Activated CD4-positive, alpha-beta T cell treated with anti-CD3 and anti-CD28 coated beads for 1 hour (primary cell): Measurements from ENCODE around the gene AHCYL2.
"Not testable (repeated sequence)": the region's sequence is repeated elsewhere in the genome, so short reads cannot be mapped to it uniquely, and the experiment has no call there.

Source experiments
- DNase-seq: peaks from one replicate; pipeline ENCODE4 v3.0.0-alpha.2; 2020

Gene AHCYL2

DNA sequence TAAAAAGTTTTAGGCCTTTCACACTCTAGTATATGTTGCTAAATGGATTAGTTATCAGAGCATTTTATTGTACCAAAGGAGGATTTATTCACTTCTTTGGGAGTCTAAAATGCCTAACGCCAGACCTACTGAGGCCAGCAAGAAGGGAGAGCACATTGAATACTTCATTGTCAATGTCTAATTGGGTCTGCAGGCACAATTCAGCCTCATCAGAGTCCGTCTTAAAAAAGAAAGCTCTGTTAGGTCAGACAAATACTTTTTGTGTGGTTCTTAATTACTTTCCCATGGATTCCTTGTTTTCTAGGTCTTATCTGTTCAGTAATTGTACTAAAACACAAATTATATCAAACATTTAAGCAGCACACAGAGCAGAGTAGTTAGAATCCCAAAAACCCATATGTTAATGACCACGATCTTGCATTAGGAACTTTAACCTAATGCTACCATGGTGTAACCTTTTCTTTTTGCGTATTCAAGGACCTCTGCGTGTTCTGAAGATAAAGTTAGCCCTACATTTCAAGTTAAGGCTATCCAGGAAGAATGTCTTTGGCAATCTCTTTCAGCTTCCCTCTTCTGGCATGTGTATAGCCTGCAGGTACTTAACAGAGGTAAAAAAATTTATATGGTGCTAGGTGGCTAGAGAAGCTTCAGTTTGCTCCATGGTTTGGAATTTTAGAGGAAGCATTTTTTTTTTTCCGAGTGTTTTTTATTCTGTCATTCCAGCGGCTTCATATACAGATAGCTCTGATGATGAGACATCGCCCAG, 163.7 kb downstream of the AHCYL2 start:
- DNase-seq, result no peak

DNA sequence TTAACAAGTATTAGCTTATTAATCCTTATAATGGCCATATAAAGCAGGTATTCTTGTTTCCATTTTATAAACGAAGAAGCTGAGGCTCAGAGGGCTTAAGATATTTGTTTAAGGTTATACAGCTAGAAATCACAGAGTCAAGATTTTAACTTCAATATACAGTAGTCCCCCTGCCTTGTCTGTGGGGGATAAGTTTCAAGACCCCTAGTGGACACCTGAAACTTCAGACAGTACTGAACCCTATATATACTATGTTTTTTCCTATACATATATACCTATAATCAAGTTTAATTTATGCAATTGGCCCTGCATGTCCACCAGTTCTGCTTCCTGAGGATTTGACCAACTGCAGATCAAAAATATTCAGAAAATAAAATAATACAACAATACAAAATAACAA, 165.0 kb downstream of the AHCYL2 start:
- no peak for DNase-seq

DNA sequence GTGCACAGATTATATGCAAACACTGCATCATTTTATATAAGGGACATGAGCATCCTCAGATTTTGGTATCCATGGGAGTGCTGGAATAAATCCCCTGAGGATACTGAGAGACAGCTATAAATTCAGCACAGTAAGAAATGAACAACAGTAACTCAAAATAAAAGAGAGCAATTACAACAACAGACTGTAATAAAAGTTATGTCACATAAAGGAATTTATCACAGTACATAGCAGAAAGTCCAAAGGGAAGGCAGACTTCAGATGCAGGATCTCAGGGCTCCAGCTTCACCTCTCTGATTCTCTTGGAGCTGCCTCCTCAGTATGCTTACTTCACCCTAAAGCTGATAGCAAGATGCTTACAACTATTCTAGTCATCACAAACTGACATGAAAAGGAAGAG, 165.5 kb downstream of the AHCYL2 start:
- DNase-seq, result no peak

DNA sequence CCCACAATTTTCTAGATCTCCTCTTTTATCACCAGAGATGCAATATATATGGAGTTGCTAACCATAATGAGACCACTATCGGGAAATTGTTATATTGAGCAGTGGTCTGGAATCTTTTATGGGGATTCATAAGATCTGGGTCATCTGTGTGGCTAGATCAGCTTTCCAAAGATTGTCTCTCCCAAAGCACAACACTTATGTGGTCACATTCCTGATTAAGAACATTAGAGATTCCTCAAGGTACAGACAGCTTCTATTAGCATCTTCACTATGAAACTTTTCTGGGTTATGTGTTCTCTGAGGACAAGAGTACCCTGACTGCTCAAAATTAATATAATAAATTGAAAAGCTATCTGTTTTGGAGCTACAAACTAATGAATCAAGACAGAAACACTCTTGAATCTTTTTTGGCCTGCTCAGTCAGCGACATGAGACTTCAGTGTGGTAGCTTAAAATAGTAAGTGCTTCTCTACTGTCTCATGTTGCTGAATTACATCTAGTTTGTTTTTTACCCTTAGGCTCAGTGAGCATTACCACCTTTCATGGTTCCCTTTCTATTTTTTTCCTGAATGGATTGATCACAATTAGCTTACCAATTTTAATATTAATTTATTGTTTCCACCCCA, 166.8 kb downstream of the AHCYL2 start:
- no peak for DNase-seq

DNA sequence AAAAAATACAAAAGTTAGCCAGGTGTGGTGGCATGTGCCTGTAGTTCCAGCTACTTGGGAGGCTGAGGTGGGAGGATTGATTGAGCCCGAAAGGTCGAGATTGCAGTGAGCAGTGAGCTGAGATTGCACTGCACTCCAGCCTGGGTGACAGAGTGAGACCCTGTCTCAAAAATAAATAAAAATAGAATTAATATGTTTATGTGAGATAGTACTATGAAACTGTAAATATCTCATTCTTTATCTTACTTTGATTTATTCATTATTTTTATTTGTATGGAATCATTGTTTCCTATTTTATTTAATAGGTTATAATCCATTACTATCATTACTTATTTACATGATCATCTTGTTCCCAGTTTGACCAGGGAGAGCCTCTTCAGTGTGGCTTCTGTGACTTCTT, 168.4 kb downstream of the AHCYL2 start:
- no peak for DNase-seq

DNA sequence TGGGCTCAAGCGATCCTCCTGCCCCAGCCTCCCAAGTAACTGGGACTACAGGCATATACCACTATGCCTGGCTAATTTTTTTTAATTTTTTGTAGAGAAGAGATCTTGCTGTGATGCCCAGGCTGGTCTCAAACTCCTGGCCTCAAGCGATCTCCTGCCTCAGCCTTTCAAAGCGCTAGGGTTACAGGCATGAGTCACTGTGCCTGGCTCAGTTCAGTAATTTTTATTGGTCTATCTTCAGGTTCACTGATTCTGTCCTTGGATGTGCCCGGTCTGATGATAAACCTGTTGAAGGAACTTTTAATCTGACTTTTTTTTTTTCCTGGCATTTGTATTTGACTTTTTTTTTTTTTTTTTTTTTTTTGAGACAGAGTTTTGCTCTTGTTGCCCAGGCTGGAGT, 169.3 kb downstream of the AHCYL2 start:
- DNase-seq, result no peak

DNA sequence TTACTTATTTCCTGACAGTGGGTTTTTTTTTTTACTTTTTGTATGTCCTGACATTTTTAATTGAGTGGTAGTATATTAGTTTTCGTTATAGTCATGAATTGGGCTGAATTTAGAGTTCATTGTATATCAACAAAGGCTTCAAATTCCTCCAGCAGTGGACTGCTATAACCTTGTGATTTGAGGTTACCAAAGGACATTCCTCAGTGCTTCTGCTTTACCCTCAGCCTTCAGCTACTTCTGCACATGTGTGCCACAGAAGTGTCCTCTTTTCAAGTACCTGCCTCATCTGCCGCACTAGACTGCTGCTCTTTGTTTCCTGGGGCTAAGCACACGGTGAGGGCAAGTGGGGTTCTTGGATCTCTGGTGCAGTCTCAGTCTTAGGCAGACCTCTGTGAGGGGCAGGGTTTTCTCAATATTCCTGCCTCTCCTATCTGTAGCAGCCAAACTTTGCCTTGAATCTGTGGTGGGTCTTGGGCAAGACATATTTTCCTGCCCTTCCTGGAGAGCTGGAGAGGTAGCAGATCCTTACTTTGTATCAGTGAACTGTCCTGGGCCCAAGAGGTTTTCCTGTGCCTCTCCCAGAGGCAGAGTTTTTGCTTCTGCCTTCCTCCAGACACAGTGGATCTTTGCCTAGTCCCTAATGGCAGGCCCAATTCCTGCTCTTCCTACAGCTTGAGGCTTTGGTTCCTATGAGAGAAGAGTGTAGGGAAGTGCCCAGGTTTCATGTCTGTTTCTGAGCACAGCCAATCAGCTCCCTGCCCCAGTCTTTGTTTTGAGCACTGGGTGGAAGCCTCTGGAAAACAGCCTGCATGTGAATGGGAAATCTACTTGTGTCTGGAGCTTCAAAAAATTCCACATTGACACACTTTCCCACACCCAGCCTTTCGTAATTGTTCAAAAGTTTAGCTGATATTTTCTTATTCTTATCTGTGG, 170.4 kb downstream of the AHCYL2 start:
- DNase-seq, result no peak

DNA sequence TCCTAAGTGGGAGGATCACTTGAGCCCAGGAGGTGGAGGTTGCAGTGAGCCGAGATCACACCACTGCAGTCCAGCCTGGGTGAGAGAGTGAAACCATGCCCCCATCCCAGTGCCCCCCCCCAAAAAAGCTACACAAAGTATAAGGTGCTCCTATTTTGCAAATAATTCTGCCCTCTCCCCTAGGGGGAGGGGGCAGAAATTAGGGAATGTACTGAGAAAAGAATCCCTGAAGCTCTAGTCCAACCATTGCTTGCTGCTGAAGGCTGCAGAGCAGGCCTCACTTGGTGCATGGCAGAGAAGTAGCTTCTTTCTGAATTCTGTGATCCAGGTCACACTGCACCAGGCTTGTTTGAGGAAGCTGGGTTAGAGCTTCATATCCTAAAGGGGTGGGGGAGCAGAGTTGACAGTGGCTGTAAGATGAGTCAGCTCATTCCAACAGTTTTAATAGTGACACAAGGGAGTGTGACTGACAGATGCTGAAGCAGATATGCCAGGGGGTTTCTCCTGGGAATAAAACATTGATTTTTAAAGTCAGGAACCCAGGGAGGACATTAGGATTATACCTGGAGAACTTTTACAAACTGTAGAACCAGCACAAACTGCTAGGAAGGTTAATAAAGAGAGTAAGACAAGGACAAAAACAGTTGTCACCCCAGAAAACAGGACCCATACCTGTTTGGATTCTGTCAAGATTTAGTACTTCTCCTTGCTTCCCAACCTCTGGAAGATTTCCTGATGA, 176.6 kb downstream of the AHCYL2 start:
- DNase-seq, result no peak

DNA sequence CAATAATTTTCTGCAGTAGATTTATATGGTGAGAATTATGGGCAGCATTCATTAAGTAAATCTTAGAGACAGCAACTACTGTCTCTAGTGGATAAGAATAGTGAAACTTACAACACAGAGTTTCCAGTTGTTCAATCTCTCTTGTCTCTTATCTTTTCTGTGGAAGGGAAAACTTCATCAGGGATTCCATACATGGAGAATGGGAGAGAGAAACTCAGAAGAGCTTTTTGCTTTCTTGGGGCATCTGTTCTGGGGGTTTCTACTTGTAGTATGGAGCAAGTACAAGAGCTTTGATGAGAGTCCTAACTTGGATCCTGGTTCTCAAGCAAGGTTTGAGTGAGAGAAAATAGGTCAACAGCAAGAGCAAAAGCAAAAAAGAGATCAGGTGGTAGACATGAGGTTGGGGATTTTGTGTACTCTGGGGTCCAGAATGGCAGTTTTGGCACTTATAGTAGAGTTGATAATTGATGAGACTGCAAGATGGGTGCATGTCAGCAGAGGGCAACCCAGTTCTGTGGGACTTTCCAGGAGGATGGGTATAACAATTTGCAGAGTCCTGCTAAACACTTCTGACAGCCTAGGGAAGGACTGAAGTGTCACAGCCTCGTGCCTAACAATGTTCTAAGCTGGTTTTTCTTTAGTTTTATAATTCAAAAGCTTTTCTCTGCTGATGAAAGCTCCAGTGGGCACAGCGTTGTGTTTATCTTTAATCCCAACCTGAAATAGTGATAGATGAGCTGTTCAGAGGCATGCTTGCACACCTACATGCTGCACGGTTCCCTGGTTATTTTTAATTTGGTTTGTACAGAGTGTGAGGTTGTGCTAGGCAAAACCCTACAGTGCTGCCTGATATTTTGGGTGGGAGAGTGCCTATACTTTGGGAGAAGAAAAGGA, 177.4 kb downstream of the AHCYL2 start:
- DNase-seq, result no peak

DNA sequence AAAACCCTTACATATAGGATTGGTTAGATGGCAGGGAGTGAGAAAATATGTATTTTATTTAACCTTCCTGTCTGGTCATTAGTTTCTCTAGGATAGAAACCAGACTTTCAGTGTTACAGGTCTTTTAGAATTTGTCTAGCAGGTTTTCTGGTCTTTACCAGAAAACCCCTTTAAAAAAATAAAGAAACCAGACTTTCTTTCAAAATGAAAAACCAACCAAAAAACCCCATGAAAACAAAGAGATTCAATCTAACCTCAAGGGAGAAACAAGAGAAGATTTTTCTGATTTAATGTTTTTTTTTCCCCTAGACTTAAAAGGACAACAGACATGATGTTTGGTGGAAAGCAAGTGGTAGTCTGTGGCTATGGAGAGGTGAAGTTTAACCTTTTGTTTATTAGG, 180.7 kb downstream of the AHCYL2 start:
- DNase-seq, result no peak

DNA sequence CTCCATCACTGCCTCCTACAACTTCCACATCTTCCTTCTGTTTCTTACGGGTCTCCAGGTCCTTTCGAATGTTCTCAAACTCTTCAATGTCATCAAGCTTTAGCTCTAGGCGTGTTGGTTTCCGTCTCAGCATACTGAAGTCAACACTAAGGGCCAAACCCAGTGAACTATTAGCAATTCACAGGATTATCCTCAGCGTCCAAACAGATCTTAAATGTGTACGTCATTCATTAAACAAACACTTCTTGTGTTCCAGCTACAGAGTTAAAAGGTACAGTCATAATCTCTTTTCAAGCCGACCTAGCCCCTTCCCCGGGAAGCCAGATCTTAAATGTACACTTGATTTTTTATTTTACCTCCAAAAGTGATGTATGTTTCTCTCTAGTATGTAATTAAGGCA, 185.4 kb downstream of the AHCYL2 start:
- not testable (repeated sequence) for DNase-seq

DNA sequence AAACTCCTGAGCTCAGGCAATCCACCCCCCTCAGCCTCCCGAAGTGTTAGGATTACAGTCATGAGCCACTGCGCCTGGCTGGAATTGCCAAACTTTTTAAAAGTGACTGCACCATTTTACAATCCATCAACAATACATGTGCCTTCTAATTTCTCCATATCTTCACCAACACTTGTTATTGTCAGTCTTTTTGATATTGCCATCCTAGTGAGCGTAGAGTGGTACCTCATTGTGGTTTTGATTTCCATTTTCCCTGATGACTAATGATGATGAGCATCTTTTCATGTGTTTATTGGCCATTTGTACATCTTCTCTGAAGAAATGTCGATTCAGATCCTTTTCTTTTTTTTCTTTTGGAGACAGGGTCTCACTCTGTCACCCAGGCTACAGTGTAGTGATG, 187.7 kb downstream of the AHCYL2 start:
- DNase-seq, result no peak

DNA sequence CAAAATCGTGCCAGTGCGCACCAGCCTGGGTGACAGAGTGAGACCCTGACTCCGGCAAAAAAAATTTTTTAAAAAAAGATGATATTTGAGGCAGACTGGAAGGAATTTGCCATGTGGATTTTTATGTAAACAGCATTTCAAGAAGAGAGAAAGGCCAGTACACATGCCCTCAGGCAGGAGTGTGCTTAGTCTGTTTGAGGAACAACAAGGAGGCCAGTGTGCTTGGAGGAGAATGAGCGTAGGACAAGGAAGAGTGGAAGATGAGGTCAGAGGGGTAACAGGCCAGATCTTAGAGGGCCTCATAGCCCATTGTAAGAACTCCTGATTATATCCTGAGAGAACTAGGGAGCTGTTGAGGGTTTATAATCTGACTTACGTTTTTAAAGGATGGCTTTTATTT, 192.2 kb downstream of the AHCYL2 start:
- DNase-seq, result no peak

DNA sequence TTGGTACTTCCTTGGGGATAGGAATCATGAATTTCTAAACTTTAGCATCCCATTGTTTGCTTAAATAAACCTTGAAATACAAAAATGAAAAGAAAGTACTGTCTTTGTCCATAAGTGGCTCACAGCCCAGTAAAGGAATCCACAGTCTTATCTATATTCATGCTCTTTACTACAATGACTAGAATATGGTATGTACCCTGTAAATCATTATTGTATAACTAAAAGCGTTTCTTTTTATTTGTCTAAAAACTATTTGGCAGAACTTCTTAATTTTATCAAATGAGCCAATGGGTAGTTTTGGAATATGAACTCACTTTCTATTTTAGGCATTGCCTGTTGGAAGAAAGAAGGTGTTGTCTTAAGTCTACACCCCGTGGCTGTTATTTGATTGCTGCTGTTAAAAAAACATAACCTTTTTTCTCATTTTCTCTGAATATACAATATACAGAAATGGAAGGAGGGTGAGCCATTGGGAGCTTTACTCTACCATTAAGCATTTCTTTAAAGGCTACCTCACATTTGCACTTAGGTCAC, 197.0 kb downstream of the AHCYL2 start:
- no peak for DNase-seq

DNA sequence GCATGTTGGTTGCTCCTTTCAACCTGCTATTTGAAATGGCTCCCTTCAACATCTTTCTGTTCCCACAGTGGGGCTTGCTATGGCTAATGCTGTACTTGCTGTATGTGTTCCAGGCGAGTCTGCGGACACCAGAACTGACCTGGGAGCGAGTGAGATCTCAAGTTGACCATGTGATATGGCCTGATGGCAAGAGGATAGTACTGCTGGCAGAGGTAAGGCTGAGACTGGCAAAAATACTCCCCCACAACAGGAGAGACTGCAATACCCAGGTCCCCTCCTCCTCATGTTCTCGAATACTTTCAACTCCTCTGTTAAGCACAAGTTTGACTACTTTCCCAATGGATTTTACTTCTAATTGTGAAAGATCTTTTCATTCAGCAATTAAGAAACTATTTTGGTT, 197.9 kb downstream of the AHCYL2 start:
- DNase-seq, result no peak

DNA sequence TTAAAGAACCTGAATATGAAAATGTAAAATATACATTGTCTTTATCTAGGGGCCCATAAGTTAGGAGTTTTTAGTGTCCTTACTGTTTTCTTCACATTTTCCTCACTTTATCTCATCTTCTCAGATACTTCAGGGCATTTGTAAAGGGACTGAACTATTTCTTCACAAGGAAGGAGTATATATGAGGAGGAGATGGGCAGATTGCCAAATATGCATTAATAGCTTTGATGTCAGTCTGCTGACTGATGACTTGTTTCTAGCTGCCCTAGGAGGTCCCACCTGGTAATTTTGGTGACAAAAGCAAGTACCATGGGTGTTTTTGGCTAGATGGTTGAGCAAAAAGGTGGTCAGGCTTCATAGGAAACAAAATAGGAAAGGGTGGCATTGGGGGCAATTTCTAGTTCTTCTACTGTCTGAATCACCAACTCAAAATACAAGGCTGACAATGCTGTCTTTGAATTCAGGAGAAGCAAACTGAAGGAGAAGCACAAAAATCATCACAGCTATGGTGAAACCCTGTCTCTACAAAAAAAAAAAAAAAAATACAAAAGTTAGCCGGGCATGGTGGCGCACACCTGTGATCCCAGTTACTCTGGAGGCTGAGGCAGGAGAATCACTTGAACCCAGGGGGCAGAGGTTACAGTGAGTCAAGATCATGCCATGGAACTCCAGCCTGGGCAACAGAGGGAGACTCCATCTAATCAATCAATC, 199.0 kb downstream of the AHCYL2 start:
- no peak for DNase-seq

DNA sequence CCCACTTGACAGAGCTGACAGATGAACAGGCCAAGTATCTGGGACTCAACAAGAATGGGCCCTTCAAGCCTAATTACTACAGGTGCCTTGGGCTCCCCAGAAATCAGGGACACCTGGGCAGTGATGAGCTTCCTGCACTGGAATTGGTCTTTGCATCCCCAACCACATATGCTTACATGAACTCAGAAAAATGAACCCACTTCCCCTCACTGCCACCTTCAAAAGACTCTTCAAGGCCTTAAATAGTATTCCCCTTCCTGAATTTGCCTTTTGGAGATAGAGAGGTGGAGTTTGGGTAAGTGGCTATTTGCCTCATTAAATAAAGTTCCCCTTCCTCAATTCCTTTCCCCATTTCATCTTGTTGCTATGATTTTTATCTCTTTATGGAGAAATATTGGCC, 201.7 kb downstream of the AHCYL2 start:
- DNase-seq, result no peak

DNA sequence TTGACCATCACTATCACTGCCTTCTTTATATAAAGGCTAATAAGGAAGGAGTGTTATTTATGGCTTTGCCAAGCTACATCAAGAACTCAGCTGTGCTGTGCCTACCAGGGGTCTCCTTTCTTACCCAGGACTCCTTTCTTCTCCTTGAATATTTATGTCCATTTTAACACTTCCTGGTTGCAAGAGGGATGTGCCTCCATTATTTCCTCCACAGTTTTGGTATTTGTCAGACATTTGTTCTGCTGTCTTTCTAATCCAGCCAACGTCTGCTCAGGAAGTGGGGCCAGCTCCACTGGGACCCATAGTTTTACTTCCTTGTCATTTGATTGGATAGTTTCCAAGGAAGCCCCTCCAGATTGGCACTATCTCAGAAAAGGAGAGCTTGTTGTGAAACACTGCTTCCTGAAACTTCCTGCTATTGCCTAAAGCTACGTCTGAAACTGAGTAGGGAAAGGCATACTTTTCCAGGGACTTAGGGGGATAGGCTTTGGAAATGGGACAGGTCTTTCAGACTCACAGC, 202.8 kb downstream of the AHCYL2 start:
- no peak for DNase-seq

DNA sequence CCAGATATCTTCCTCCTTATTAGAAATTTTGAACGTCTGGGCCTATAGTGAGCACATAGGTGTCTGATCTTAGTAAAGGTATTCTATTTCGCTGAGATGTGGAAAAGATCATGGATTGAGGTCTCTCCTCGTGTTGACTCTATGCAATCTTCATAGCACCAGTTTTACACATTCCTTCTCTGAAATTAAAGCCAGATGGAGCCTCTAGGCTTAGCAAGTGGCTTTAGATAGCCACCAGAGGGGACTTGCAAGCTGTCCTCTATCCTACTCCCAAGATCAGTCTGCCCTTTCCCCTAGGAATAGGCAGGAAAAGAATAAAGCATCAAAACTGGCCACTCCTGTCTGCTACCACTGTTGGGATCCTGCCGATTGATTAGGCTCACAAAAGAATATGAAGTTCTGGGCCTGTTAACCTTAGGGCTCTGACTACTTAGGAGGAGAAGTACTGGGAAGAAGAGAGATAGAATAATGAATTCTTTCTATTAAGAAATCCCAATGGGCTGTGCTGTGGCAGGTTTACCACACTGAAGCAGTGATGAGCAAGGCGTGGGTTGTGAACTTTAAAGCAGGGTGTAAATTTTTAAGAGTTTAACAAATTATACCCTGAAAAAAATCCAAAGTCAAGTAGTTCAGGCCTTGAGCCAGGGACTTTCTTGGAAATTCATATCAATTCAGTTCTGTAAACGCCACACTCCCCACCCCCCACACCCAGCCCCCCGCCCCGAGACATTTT, 207.2 kb downstream of the AHCYL2 start:
- no peak for DNase-seq
